SK-N-SH (cell line): ENCODE data around the gene SH3PXD2B.

Source experiments
- EP300 ChIP-seq, 2 experiments: IDR thresholded peaks; 2 replicates each; pipeline versions ENCODE4 v1.4.0 to v1.6.1; 2012; ENCODE audit warnings: borderline replicate concordance in 1 of 2, low read depth in 1 of 2, low read length in 1 of 2
- EZH2phosphoT487 ChIP-seq: fragments of 200-600 bp; sonication (generic); IDR thresholded peaks from 2 replicates; pipeline ENCODE4 v1.6.1; 2017; ENCODE audit warnings: low read depth, mixed run types, mild to moderate bottlenecking, antibody characterized with exemption, moderate library complexity, borderline replicate concordance
- MEF2A ChIP-seq: IDR thresholded peaks from 2 replicates; pipeline ENCODE4 v1.4.0; 2012; ENCODE audit warnings: low read depth, borderline replicate concordance
- NRF1 ChIP-seq: IDR thresholded peaks from 2 replicates; pipeline ENCODE4 v1.6.1; 2012; ENCODE audit warnings: low read depth, mild to moderate bottlenecking, low read length
- TEAD4 ChIP-seq: IDR thresholded peaks from 2 replicates; pipeline ENCODE4 v1.4.0; 2012; ENCODE audit warnings: mild to moderate bottlenecking, borderline replicate concordance; ENCODE audit not compliant: insufficient read depth
- TF ChIP-seq, protein P1 (sequence below): fragments of 200-600 bp; sonication (generic); IDR thresholded peaks from 2 replicates; pipeline ENCODE4 v1.6.1; 2017; ENCODE audit warnings: antibody characterized with exemption, mild to moderate bottlenecking, moderate library complexity
- TF ChIP-seq, protein P2 (sequence below): IDR thresholded peaks from 2 replicates; pipeline ENCODE4 v1.4.0; 2012; ENCODE audit warnings: low read depth
- TF ChIP-seq, protein P3 (sequence below): IDR thresholded peaks from 2 replicates; pipeline ENCODE4 v1.6.1; 2012; ENCODE audit warnings: mild to moderate bottlenecking, low read depth, low read length, moderate library complexity

DNA sequence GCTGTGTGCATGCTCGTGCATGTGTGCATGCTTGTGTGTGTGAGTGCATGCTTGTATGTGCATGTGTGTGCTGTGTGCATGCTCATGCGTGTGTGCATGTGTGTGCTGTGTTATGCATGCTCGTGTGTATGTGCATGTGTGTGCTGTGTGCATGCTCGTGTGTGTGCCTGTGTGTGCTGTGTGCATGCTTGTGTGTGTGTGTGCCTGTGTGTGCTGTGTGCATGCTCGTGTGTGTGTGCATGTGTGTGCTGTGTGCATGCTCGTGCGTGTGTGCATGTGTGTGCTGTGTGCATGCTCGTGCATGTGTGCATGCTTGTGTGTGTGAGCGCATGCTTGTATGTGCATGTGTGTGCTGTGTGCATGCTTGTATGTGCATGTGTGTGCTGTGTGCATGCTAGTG lies 30.3 kb upstream of the SH3PXD2B start:
- TF ChIP-seq, protein P1, sequence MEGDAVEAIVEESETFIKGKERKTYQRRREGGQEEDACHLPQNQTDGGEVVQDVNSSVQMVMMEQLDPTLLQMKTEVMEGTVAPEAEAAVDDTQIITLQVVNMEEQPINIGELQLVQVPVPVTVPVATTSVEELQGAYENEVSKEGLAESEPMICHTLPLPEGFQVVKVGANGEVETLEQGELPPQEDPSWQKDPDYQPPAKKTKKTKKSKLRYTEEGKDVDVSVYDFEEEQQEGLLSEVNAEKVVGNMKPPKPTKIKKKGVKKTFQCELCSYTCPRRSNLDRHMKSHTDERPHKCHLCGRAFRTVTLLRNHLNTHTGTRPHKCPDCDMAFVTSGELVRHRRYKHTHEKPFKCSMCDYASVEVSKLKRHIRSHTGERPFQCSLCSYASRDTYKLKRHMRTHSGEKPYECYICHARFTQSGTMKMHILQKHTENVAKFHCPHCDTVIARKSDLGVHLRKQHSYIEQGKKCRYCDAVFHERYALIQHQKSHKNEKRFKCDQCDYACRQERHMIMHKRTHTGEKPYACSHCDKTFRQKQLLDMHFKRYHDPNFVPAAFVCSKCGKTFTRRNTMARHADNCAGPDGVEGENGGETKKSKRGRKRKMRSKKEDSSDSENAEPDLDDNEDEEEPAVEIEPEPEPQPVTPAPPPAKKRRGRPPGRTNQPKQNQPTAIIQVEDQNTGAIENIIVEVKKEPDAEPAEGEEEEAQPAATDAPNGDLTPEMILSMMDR = no peak
- TF ChIP-seq, protein P2, sequence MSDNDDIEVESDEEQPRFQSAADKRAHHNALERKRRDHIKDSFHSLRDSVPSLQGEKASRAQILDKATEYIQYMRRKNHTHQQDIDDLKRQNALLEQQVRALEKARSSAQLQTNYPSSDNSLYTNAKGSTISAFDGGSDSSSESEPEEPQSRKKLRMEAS = no peak
- TF ChIP-seq NRF1 (no peak), TEAD4 (no peak), EZH2phosphoT487 (no peak), MEF2A (no peak), EP300 (IDR thresholded peaks at IDR 0.05; ENCODE audit: borderline replicate concordance in 1 of 2, low read depth in 1 of 2, low read length in 1 of 2) (no peak)
- TF ChIP-seq, protein P3, sequence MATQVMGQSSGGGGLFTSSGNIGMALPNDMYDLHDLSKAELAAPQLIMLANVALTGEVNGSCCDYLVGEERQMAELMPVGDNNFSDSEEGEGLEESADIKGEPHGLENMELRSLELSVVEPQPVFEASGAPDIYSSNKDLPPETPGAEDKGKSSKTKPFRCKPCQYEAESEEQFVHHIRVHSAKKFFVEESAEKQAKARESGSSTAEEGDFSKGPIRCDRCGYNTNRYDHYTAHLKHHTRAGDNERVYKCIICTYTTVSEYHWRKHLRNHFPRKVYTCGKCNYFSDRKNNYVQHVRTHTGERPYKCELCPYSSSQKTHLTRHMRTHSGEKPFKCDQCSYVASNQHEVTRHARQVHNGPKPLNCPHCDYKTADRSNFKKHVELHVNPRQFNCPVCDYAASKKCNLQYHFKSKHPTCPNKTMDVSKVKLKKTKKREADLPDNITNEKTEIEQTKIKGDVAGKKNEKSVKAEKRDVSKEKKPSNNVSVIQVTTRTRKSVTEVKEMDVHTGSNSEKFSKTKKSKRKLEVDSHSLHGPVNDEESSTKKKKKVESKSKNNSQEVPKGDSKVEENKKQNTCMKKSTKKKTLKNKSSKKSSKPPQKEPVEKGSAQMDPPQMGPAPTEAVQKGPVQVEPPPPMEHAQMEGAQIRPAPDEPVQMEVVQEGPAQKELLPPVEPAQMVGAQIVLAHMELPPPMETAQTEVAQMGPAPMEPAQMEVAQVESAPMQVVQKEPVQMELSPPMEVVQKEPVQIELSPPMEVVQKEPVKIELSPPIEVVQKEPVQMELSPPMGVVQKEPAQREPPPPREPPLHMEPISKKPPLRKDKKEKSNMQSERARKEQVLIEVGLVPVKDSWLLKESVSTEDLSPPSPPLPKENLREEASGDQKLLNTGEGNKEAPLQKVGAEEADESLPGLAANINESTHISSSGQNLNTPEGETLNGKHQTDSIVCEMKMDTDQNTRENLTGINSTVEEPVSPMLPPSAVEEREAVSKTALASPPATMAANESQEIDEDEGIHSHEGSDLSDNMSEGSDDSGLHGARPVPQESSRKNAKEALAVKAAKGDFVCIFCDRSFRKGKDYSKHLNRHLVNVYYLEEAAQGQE = no peak
